Tibial artery (tissue), 4 donors: ENCODE results near the gene LRPAP1.

Source experiments
- DNase-seq, 2 donors: peaks; one replicate each; pipeline ENCODE4 v3.0.0-alpha.2; 2019
- H3K27ac ChIP-seq, 2 donors: fragments of 200-600 bp; sonication (generic) in 1 of 2; 1 replicate in 1 of 2; 2 replicates in 1 of 2; pipeline ENCODE4 v1.5.1; 2018 to 2019; ENCODE audit warnings: mild to moderate bottlenecking in 1 of 2
- H3K27me3 ChIP-seq, 2 donors: fragments of 200-600 bp; sonication (generic) in 1 of 2; one replicate each; pipeline versions ENCODE4 v1.5.1 to v1.6.0; 2016 to 2019
- H3K36me3 ChIP-seq, 3 donors: fragments of 200-600 bp; sonication (generic) in 2 of 3; one replicate each; pipeline ENCODE4 v1.5.1; 2016 to 2019; ENCODE audit warnings: mild to moderate bottlenecking in 2 of 3
- H3K4me1 ChIP-seq, 4 donors: fragments of 200-600 bp; sonication (generic) in 2 of 4; 1 replicate in 3 of 4; 2 replicates in 1 of 4; pipeline ENCODE4 v1.5.1; 2016 to 2019
- H3K4me3 ChIP-seq, 2 donors: fragments of 200-600 bp; sonication (generic) in 1 of 2; 1 replicate in 1 of 2; 2 replicates in 1 of 2; pipeline ENCODE4 v1.5.1; 2018 to 2019; ENCODE audit warnings: mild to moderate bottlenecking in 2 of 2
- H3K9me3 ChIP-seq, 3 donors: fragments of 200-600 bp; sonication (generic) in 1 of 3; one replicate each; pipeline ENCODE4 v1.5.1; 2016 to 2019
- CTCF ChIP-seq, 2 experiments: fragments of 200-600 bp in 1 of 2; fragments of 450-650 bp in 1 of 2; IDR thresholded peaks; one replicate each; pipeline ENCODE4 v1.5.1; 2017 to 2019; ENCODE audit warnings: antibody characterized with exemption in 2 of 2, mild to moderate bottlenecking in 1 of 2, moderate library complexity in 1 of 2
- intact Hi-C: fragments of 100-400 bp; cut with DNase I; formaldehyde crosslinking; loops from one replicate; pipeline ENCODE4 v1.15.0; 2023; ENCODE audit warnings: low total_unique reads

Gene LRPAP1

GRCh38 chr4:3518511-3518880 lies 13.7 kb downstream of the LRPAP1 start:
- peak in 1 of 2 donors; percentile 60 for DNase-seq
- H3K36me3 ChIP-seq: peaks cover 86 to 99% (median 99%) of the 10 kb centered on the region in 3 donors
- H3K27me3 ChIP-seq: no peaks in the 10 kb centered on the region
- no peaks in the 10 kb centered on the region for H3K4me1 ChIP-seq
- TF ChIP-seq CTCF (IDR thresholded peaks at IDR 0.05): no peak
- H3K4me3 ChIP-seq: no peak overlapping the region
- H3K9me3 ChIP-seq: no peaks in the 10 kb centered on the region
- intact Hi-C loops: no loop called here
- H3K27ac ChIP-seq: no peak overlapping the region

- peak in 1 of 2 donors; percentile 63 for DNase-seq
- intact Hi-C loops: loop anchor here (1.0 kb wide), 1 partner anchor 15 kb away; no protein-coding TSS in a partner anchor
- no peak overlapping the region for H3K27ac ChIP-seq
- peaks cover 86 to 99% (median 99%) of the 10 kb centered on the region in 3 donors for H3K36me3 ChIP-seq
- no peaks in the 10 kb centered on the region for H3K27me3 ChIP-seq
- no peaks in the 10 kb centered on the region for H3K4me1 ChIP-seq
- H3K4me3 ChIP-seq: no peak overlapping the region
- TF ChIP-seq CTCF (IDR thresholded peaks at IDR 0.05): no peak
- no peaks in the 10 kb centered on the region for H3K9me3 ChIP-seq
Observed at GRCh38 chr4:3517731-3518510, 14.3 kb downstream of the LRPAP1 start.

GRCh38 chr4:3516836-3517730 lies 15.1 kb downstream of the LRPAP1 start:
- Histone ChIP-seq H3K4me3 (no peak overlapping the region), H3K27ac (no peak overlapping the region), H3K36me3 (peaks cover 81 to 99% (median 99%) of the 10 kb centered on the region in 3 donors), H3K9me3 (no peaks in the 10 kb centered on the region), H3K27me3 (no peaks in the 10 kb centered on the region), H3K4me1 (no peaks in the 10 kb centered on the region)
- DNase-seq: peak in 1 of 2 donors; percentile 61
- TF ChIP-seq CTCF (IDR thresholded peaks at IDR 0.05): no peak
- intact Hi-C loops: loop anchor here (1.0 kb wide), 1 partner anchor 16 kb away; no protein-coding TSS in a partner anchor

- Histone ChIP-seq H3K4me1 (no peaks in the 10 kb centered on the region), H3K36me3 (peaks cover 78 to 100% (median 100%) of the 10 kb centered on the region in 3 donors), H3K27me3 (no peaks in the 10 kb centered on the region), H3K27ac (no peak overlapping the region), H3K9me3 (no peaks in the 10 kb centered on the region), H3K4me3 (no peak overlapping the region)
- intact Hi-C loops: no loop called here
- DNase-seq: no peak
- no peak for TF ChIP-seq CTCF (IDR thresholded peaks at IDR 0.05)
Observed at GRCh38 chr4:3516061-3516835, 16.0 kb downstream of the LRPAP1 start.

- Histone ChIP-seq H3K9me3 (no peaks in the 10 kb centered on the region), H3K4me1 (no peaks in the 10 kb centered on the region), H3K27me3 (no peaks in the 10 kb centered on the region), H3K36me3 (peaks cover 74 to 100% (median 100%) of the 10 kb centered on the region in 3 donors), H3K4me3 (no peak overlapping the region), H3K27ac (no peak overlapping the region)
- no peak for DNase-seq
- TF ChIP-seq CTCF (IDR thresholded peaks at IDR 0.05): no peak
- intact Hi-C loops: no loop called here
Observed at GRCh38 chr4:3515646-3516045, 16.6 kb downstream of the LRPAP1 start.
